ENCODE results near the gene ARFGAP1.
"Not testable (repeated sequence)": the region's sequence is repeated elsewhere in the genome, so short reads cannot be mapped to it uniquely, and the experiment has no call there.

The ARFGAP1 gene

DNA sequence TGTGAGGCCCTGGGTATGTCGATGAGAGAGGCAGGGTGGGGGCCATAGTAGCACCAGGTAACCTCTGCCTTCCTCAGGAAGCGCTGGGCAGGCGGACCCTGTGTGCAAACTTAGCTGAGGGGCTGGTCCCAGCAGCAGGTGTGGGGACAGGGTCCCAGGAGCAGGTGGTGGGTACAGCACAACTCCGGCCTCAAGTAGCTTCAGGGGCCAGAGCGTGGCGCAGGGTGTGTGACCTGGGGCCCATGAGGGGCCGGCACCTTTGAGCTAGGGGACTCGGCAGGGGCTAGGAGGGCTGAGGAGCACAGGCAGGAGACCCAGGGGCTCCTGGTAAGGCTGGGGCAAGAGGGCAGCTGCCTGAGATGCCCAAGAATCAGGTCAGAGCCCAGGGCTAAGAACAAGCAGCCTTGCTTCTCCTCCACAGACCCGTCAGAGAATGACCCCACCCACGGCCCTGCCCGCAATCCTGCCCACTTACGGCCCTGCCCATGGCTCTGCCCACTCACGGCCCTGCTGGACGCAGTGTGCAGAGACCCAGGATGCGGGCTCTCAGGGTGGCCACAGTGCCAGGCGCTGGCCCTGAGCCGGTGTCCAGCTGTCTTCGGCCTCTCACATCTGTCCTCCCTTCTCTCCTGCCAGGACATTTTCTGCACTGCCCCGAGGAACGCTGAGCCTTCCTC lies 57.6 kb downstream of the ARFGAP1 start:
- in situ Hi-C loops (cut with HindIII; ENCODE audit: low sequenced_read_pairs) = no loop called here
- TF ChIP-seq, protein P1, sequence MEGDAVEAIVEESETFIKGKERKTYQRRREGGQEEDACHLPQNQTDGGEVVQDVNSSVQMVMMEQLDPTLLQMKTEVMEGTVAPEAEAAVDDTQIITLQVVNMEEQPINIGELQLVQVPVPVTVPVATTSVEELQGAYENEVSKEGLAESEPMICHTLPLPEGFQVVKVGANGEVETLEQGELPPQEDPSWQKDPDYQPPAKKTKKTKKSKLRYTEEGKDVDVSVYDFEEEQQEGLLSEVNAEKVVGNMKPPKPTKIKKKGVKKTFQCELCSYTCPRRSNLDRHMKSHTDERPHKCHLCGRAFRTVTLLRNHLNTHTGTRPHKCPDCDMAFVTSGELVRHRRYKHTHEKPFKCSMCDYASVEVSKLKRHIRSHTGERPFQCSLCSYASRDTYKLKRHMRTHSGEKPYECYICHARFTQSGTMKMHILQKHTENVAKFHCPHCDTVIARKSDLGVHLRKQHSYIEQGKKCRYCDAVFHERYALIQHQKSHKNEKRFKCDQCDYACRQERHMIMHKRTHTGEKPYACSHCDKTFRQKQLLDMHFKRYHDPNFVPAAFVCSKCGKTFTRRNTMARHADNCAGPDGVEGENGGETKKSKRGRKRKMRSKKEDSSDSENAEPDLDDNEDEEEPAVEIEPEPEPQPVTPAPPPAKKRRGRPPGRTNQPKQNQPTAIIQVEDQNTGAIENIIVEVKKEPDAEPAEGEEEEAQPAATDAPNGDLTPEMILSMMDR (IDR thresholded peaks at IDR 0.05; ENCODE audit: low read depth, low read length) = no peak
- H3K4me3 ChIP-seq (ENCODE audit: low read depth, low read length) = no peak overlapping the region
- DNase-seq (ENCODE audit: low read depth, low spot score) = no peak

DNA sequence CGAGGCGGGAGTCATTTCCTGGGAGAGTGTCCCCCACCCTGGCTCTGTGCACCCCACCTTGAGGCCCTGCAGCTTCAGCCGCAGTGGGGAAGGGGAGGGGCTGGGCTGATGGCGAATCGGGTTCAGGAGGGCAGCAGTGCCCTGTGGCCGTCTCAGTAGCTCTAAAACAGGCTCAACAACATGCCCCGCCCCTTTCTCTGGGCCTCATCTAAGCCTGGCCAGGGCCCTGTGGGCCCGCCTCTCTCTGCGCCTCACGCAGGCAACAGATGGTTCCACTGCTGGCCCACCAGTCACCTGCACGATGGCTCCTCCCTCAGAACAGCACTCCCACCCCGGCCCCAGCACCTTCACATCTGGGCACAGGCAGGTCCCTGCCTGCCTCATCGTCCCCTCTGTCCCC lies 58.3 kb downstream of the ARFGAP1 start:
- in situ Hi-C loops (cut with HindIII; ENCODE audit: low sequenced_read_pairs) = no loop called here
- no peak overlapping the region for H3K4me3 ChIP-seq (ENCODE audit: low read depth, low read length)
- DNase-seq (ENCODE audit: low read depth, low spot score) = no peak
- TF ChIP-seq, protein P1 (IDR thresholded peaks at IDR 0.05; ENCODE audit: low read depth, low read length) = no peak

DNA sequence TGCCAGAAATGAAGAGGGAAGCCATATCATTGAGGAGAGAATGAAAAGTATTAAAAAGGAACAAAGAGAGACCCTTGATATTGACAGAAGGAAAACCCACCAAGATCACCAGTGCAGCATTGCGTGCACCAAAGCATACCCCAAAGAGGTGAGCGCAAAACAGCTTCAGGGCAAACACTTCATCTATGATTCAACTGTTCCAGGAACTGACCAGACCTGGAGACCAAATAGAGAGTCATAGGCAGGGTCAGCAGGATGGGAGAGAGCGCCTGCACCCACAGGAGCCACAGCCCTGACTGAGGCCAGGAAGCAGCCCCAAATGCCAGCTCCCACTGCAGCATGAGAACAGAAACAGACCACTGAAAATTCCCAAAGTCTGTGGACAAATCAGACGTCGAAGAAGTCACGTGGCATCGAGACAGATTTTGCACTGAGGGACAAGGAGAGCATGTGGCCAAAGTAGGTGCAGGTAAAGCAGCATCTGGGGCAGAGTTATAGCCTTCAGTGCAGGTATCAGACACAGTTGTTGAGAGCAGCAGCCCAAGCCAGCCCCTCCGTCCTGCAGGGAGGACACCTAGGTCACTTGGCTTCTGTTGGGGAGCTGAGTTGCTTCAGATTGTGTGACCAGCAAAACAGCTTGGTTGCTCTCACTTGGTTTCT lies 59.3 kb downstream of the ARFGAP1 start:
- no peak overlapping the region for H3K4me3 ChIP-seq (ENCODE audit: low read depth, low read length)
- TF ChIP-seq, protein P1 (IDR thresholded peaks at IDR 0.05; ENCODE audit: low read depth, low read length) = no peak
- in situ Hi-C loops (cut with HindIII; ENCODE audit: low sequenced_read_pairs) = no loop called here
- no peak for DNase-seq (ENCODE audit: low read depth, low spot score)

DNA sequence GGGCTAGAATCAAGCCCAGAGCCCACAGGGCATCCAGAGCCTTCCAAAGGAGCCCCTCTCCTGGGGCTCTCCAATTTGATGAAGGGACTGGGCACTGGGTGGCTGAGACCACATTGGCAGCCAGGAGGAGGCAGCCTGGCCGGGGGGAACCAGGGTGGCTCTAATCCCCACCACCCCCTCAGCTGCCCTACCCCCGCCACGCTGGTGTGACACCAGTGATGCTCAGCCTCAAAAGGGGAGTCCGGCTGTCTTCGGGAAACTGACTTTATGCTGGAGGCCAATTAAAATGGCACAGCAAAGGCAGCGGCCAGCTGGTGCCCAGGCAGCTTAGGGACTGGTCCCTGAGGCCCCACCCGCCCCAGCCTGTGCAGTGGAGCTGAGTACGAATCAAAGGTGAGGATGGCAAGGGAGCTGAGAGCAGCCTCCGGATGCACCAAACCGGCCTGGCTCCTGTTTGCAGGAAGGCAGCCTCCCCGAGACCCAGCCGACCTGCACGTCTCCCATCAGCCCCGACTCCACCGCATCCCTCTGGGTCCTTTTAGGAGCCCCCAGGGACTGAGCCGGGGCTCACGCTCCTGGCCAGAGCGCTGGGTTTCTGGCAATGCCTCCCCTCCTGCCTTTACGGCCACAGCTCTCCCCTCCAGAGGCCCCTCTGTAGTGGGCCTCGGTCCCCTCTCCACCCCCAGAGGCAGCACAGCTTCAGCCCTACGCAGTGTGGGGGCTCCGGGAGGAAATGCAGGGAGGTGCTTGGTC lies 60.1 kb downstream of the ARFGAP1 start:
- no peak for DNase-seq (ENCODE audit: low read depth, low spot score)
- in situ Hi-C loops (cut with HindIII; ENCODE audit: low sequenced_read_pairs) = no loop called here
- TF ChIP-seq, protein P1 (IDR thresholded peaks at IDR 0.05; ENCODE audit: low read depth, low read length) = no peak
- H3K4me3 ChIP-seq (ENCODE audit: low read depth, low read length) = no peak overlapping the region

DNA sequence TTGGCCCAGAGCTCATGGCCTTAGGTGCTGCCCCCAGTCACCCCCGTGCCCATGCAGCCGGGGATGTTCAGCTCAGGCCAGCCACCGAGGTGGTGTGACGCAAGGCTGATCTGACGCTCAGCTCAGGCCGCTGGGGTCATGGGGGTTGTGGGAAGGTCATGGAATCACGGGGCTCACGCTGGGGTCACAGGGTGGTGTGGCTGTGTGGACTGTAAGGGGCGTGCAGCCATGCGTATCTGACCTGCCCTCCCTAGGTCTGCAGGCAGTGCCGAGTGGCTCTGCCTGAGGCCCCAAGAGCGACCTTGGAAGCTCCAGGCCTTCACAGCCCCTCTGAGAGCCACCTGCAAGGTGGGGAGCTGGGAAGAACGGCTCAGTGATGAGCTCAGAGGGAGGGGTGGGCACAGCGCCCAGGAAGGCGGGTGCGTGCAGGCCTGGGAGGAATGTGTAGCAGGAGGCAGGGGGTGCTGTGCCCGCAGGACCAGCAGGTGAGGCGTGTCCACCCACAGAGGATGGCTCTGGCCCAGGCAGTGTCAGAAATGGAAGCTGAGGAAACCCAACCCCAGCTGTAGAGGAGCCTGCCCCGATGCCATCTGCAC lies 60.7 kb downstream of the ARFGAP1 start:
- TF ChIP-seq, protein P1 (IDR thresholded peaks at IDR 0.05; ENCODE audit: low read depth, low read length) = no peak
- no peak overlapping the region for H3K4me3 ChIP-seq (ENCODE audit: low read depth, low read length)
- no peak for DNase-seq (ENCODE audit: low read depth, low spot score)
- in situ Hi-C loops (cut with HindIII; ENCODE audit: low sequenced_read_pairs) = no loop called here

DNA sequence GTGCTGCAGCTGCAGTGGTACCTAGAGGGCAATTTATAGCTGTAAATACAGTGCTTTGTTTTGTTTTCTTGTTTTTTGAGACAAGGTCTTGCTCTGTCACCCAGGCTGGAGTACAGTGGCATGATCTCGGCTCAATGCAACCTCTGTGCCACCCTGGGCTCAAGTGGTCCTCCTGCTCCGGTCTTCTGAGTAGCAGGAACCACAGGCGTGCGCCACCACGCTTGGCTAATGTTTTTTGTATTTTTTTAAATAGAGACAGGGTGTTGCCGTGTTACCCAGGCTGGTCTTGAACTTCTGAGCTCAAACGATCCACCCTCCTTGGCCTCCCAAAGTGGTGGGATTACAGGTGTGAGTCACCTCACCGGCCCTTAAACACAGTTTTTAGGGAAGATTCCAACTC lies 61.7 kb downstream of the ARFGAP1 start:
- in situ Hi-C loops (cut with HindIII; ENCODE audit: low sequenced_read_pairs) = no loop called here

DNA sequence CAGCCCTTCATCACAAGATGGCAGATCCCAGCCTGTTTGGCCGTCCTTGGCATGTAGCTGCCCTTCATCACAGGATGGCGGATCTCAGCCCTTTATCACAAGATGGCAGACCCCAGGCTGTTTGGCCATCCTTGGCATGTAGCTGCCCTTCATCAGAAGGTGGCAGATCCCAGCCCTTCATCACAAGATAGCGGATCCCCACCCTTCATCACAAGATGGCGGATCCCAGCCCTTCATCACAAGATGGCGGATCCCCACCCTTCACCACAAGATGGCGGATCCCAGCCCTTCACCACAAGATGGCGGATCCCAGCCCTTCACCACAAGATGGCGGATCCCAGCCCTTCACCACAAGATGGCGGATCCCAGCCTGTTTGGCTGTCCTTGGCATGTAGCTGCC lies 62.4 kb downstream of the ARFGAP1 start:
- H3K4me3 ChIP-seq (ENCODE audit: low read depth, low read length); in situ Hi-C loops (cut with HindIII; ENCODE audit: low sequenced_read_pairs); DNase-seq (ENCODE audit: low read depth, low spot score): not testable (repeated sequence)

More for the DNA sequence above, 61.7 kb downstream of the ARFGAP1 start:
- TF ChIP-seq, protein P1 (IDR thresholded peaks at IDR 0.05; ENCODE audit: low read depth, low read length) = no peak
- no peak overlapping the region for H3K4me3 ChIP-seq (ENCODE audit: low read depth, low read length)
- no peak for DNase-seq (ENCODE audit: low read depth, low spot score)
